Measurements from ENCODE around the gene KCNJ4. TPM values are rescaled to one million over a fixed set of nuclear protein-coding genes. Genes with fewer than 3 reads are reported as not detected.

The KCNJ4 gene
- total RNA-seq, 4 donors from 2014 or later, result not detected

- WGBS, 2 donors, result 41 to 45% methylated on average over 27 to 28 of the region's 28 CpGs
- Histone ChIP-seq H3K27ac (no peak overlapping the region), H3K27me3 (no peaks in the 10 kb centered on the region), H3K9me3 (no peaks in the 10 kb centered on the region), H3K36me3 (no peaks in the 10 kb centered on the region), H3K4me1 (peaks cover 4 to 16% of the 10 kb centered on the region in 2 donors), H3K4me3 (replicated peaks in 1 of 3) (no peak overlapping the region)
- TF ChIP-seq CTCF (IDR thresholded peaks at IDR 0.05), result no peak
- intact Hi-C loops (cut with DNase I), result no loop called here
- DNase-seq, result peak in 1 of 2 donors; percentile 30
Observed at GRCh38 chr22:38462960-38463784, 8.2 kb upstream of the KCNJ4 start.

GRCh38 chr22:38461414-38462081, 6.5 kb upstream of the KCNJ4 start:
- no peak for TF ChIP-seq CTCF (IDR thresholded peaks at IDR 0.05)
- TF ChIP-seq POLR2A (IDR thresholded peaks at IDR 0.05), result no peak
- intact Hi-C loops (cut with DNase I), result no loop called here
- H3K27me3 ChIP-seq, result no peaks in the 10 kb centered on the region
- H3K9me3 ChIP-seq, result no peaks in the 10 kb centered on the region
- H3K4me1 ChIP-seq, result peaks cover 4 to 9% of the 10 kb centered on the region in 2 donors
- no peak overlapping the region for H3K27ac ChIP-seq
- WGBS, 2 donors, result 24 to 43% methylated on average over 18 to 26 of the region's 51 CpGs
- DNase-seq, result peak; percentile 87 to 89
- no peak overlapping the region for H3K4me3 ChIP-seq (replicated peaks in 1 of 3)
- H3K36me3 ChIP-seq, result no peaks in the 10 kb centered on the region

GRCh38 chr22:38461057-38461413, 6.0 kb upstream of the KCNJ4 start:
- WGBS, 2 donors, result 55 to 75% methylated on average over 7 to 9 of the region's 9 CpGs
- Histone ChIP-seq H3K27me3 (no peaks in the 10 kb centered on the region), H3K4me1 (peaks cover 4 to 9% of the 10 kb centered on the region in 2 donors), H3K27ac (no peak overlapping the region), H3K9me3 (no peaks in the 10 kb centered on the region), H3K4me3 (replicated peaks in 1 of 3) (no peak overlapping the region), H3K36me3 (no peaks in the 10 kb centered on the region)
- intact Hi-C loops (cut with DNase I), result no loop called here
- TF ChIP-seq POLR2A (IDR thresholded peaks at IDR 0.05), result no peak
- TF ChIP-seq CTCF (IDR thresholded peaks at IDR 0.05), result no peak
- no peak for DNase-seq

- TF ChIP-seq CTCF (IDR thresholded peaks at IDR 0.05) (no peak), POLR2A (IDR thresholded peaks at IDR 0.05) (no peak)
- intact Hi-C loops (cut with DNase I), result no loop called here
- Histone ChIP-seq H3K36me3 (no peaks in the 10 kb centered on the region), H3K27me3 (no peaks in the 10 kb centered on the region), H3K9me3 (no peaks in the 10 kb centered on the region), H3K4me1 (peaks cover 4 to 15% of the 10 kb centered on the region in 2 donors), H3K4me3 (replicated peaks in 1 of 3) (no peak overlapping the region), H3K27ac (no peak overlapping the region)
- 63 to 68% methylated on average over 8 of the region's 8 CpGs for WGBS, 2 donors
- DNase-seq, result no peak
Observed at GRCh38 chr22:38460426-38460840, 5.4 kb upstream of the KCNJ4 start.

All from thyroid gland (tissue), 4 donors.